Activated CD4-positive, alpha-beta T cell treated with anti-CD3 and anti-CD28 coated beads, Interleukin-2, amount 50 U/mL, for 48 hours (primary cell): Measurements from ENCODE around the gene OTUD4.
A peak's percentile ranks its signal among the peaks of the same experiment; 100 is the strongest.

Source experiments
- DNase-seq, 2 experiments: peaks; one replicate each; pipeline ENCODE4 v3.0.0-alpha.2; 2020

The OTUD4 gene

GRCh38 chr4:145108128-145108527 lies 72.3 kb downstream of the OTUD4 start:
- no peak for DNase-seq

- DNase-seq, result no peak
Measured at GRCh38 chr4:145107126-145107525, 73.3 kb downstream of the OTUD4 start.

GRCh38 chr4:145103496-145103895 lies 76.9 kb downstream of the OTUD4 start:
- no peak for DNase-seq

GRCh38 chr4:145102619-145103018 lies 77.8 kb downstream of the OTUD4 start:
- DNase-seq, result no peak

GRCh38 chr4:145101091-145101490 lies 79.3 kb downstream of the OTUD4 start:
- no peak for DNase-seq

GRCh38 chr4:145099653-145100052 lies 80.7 kb downstream of the OTUD4 start:
- no peak for DNase-seq

GRCh38 chr4:145098675-145099037 lies 81.7 kb downstream of the OTUD4 start:
- peak in 1 of 2 experiments; percentile 55 for DNase-seq

GRCh38 chr4:145097821-145098674 lies 82.3 kb downstream of the OTUD4 start, which contains the start of the genes ABCE1 and ANAPC10:
ABCE1 (plus strand) TSS chr4:145098311; CDS start chr4:145104413, 6,102 bp downstream.
ANAPC10 (minus strand) TSS chr4:145098196; CDS start chr4:145096099, 2,097 bp downstream.
- DNase-seq, result peak; percentile 93 to 96

GRCh38 chr4:145097331-145097820 lies 83.0 kb downstream of the OTUD4 start:
- no peak for DNase-seq

- DNase-seq, result no peak
Measured at GRCh38 chr4:145093638-145094037, 86.8 kb downstream of the OTUD4 start.

GRCh38 chr4:145090380-145090779 lies 90.0 kb downstream of the OTUD4 start:
- no peak for DNase-seq

GRCh38 chr4:145083891-145084605 lies 96.3 kb downstream of the OTUD4 start:
- DNase-seq, result no peak
